ENCODE data around the gene NXT1. TPM values are rescaled to one million over a fixed set of nuclear protein-coding genes. Genes with fewer than 3 reads are reported as not detected.
A peak's percentile ranks its signal among the peaks of the same experiment; 100 is the strongest.

Gene NXT1
- total RNA-seq, 4 donors from 2014 or later = 19.4 to 50.5 (median 26.2) TPM

DNA sequence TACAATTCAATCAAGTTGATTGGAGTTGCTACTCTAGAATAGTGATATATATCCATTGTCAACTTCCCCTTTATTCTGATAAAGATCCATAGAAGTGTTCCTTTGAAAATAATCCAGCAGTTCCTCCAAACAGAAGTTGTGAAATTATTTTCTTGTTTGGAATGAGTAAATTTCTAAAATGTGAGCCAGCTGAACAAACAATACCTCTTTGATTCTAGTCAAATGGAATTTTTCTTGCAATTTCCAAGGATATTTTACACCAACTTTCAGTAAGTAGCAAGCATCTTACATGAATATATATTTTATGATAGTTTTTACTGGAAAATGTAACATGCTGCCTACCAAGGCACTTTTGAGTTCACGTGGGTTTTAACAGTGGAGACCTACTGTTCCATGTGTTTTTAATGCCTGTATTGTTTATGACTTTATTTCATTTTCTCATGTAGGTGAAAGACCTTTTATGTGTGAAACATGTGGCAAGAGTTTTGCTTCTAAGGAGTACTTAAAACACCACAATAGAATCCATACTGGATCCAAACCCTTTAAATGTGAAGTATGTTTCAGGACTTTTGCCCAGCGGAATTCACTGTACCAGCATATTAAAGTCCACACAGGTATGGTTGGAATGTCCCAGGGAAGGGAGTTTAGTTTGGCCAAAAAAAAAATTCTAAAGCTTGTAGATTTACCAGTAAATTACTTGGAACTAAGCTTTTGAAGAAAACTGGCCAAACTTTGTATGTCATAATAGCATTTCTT lies 17.9 kb downstream of the NXT1 start:
- TF ChIP-seq POLR2A (IDR thresholded peaks at IDR 0.05) (no peak), EP300 (IDR thresholded peaks at IDR 0.05) (no peak)
- TF ChIP-seq, protein P1, sequence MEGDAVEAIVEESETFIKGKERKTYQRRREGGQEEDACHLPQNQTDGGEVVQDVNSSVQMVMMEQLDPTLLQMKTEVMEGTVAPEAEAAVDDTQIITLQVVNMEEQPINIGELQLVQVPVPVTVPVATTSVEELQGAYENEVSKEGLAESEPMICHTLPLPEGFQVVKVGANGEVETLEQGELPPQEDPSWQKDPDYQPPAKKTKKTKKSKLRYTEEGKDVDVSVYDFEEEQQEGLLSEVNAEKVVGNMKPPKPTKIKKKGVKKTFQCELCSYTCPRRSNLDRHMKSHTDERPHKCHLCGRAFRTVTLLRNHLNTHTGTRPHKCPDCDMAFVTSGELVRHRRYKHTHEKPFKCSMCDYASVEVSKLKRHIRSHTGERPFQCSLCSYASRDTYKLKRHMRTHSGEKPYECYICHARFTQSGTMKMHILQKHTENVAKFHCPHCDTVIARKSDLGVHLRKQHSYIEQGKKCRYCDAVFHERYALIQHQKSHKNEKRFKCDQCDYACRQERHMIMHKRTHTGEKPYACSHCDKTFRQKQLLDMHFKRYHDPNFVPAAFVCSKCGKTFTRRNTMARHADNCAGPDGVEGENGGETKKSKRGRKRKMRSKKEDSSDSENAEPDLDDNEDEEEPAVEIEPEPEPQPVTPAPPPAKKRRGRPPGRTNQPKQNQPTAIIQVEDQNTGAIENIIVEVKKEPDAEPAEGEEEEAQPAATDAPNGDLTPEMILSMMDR (IDR thresholded peaks at IDR 0.05) = no peak
- 53 to 63% methylated on average over 2 of the region's 2 CpGs for WGBS, 2 donors
- Histone ChIP-seq H3K36me3 (peaks cover 0 to 74% (median 0%) of the 10 kb centered on the region in 3 donors), H3K27me3 (no peaks in the 10 kb centered on the region), H3K4me1 (peaks cover 0 to 44% (median 24%) of the 10 kb centered on the region in 4 donors), H3K27ac (peak overlapping the region in 2 of 4 donors; percentile 4 to 28), H3K9me3 (no peaks in the 10 kb centered on the region), H3K4me3 (no peak overlapping the region)
- DNase-seq (ENCODE audit: low spot score in 2 of 2) = no peak

DNA sequence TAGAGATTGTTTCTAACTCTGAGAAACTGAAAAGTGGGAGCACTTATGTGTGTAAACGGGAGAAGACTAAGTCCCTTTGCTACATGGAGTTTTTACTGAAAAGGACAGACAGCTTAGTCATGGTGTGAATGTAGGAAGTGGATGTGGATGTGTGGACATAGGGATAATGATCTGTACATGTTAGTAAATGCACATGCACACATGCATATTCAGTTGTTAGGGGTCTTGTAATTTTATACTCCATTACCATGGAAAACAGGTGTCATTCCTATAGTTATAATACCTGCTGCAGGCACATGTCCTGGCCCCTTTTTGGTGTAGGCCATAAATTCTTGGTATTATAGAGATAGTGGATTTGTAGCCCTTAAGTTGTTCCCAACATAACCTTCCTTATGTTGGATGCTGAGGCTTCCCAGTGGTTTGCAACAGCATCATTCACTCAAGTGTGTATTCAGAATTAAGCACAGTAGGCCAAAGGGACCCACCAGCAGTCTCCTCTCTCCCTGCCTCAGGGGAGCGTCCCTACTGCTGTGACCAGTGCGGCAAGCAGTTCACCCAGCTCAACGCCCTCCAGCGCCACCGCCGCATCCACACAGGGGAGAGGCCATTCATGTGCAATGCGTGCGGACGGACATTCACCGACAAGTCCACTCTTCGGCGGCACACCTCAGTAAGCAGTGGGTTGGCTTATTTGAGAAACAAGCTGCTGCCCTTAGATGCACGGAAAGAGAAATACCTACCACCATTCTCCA lies 18.7 kb downstream of the NXT1 start:
- Histone ChIP-seq H3K27ac (no peak overlapping the region), H3K36me3 (peaks cover 0 to 78% (median 0%) of the 10 kb centered on the region in 3 donors), H3K9me3 (no peaks in the 10 kb centered on the region), H3K4me1 (peaks cover 0 to 40% (median 24%) of the 10 kb centered on the region in 4 donors), H3K27me3 (no peaks in the 10 kb centered on the region), H3K4me3 (no peak overlapping the region)
- 79 to 90% methylated on average over 8 to 13 of the region's 14 CpGs for WGBS, 2 donors
- TF ChIP-seq EP300 (IDR thresholded peaks at IDR 0.05) (no peak), POLR2A (IDR thresholded peaks at IDR 0.05) (no peak)
- TF ChIP-seq, protein P1 (IDR thresholded peaks at IDR 0.05) = no peak
- no peak for DNase-seq (ENCODE audit: low spot score in 2 of 2)

DNA sequence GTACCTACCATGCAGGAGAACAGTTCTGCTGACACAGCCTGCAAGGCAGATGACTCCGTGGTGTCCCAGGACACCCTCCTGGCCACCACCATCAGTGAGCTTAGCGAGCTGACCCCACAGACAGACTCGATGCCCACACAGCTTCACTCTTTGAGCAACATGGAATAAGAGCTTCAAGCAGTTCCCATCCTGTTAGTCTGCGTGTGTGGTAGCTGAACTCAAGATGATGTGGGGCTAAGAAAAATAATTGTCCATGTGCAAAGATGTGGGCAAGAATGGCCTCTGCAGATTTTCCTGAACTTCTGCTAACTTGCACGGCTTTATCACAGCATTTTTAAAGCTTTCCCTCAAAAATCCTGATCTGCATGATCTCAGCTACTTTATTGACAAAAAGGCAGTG lies 19.7 kb downstream of the NXT1 start:
- H3K27ac ChIP-seq = no peak overlapping the region
- no peaks in the 10 kb centered on the region for H3K9me3 ChIP-seq
- DNase-seq (ENCODE audit: low spot score in 2 of 2) = no peak
- H3K4me3 ChIP-seq = no peak overlapping the region
- H3K27me3 ChIP-seq = no peaks in the 10 kb centered on the region
- TF ChIP-seq, protein P1 (IDR thresholded peaks at IDR 0.05) = no peak
- TF ChIP-seq POLR2A (IDR thresholded peaks at IDR 0.05) = no peak
- TF ChIP-seq EP300 (IDR thresholded peaks at IDR 0.05) = no peak
- H3K36me3 ChIP-seq = peaks cover 0 to 74% (median 0%) of the 10 kb centered on the region in 3 donors
- peaks cover 0 to 35% (median 23%) of the 10 kb centered on the region in 4 donors for H3K4me1 ChIP-seq
- WGBS, 2 donors = 92 to 93% methylated on average over 5 of the region's 5 CpGs

DNA sequence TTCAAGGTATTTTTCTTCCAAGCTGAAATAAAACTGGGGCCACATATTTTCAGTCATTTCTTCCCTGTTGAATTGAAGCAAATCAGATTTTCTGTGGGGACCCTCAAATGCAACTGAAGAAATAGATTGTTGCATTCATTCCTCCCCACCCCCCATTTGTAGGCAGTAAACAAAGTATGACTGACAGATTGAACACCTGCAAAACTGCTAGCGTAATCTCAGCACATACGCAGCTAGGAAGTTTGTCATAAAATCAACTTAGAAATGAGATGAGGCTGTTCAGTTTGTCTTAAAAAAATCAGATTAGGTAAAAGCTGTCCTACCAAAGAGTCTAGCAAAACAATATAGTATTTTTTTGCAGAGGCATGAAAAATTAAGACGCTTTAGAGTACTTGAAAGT lies 20.3 kb downstream of the NXT1 start:
- 66 to 81% methylated on average over 3 of the region's 3 CpGs for WGBS, 2 donors
- Histone ChIP-seq H3K4me3 (no peak overlapping the region), H3K27me3 (no peaks in the 10 kb centered on the region), H3K4me1 (peaks cover 0 to 29% (median 17%) of the 10 kb centered on the region in 4 donors), H3K36me3 (peaks cover 0 to 74% (median 0%) of the 10 kb centered on the region in 3 donors), H3K9me3 (no peaks in the 10 kb centered on the region), H3K27ac (no peak overlapping the region)
- DNase-seq (ENCODE audit: low spot score in 2 of 2) = no peak
- TF ChIP-seq EP300 (IDR thresholded peaks at IDR 0.05) (no peak), POLR2A (IDR thresholded peaks at IDR 0.05) (no peak)
- TF ChIP-seq, protein P1 (IDR thresholded peaks at IDR 0.05) = no peak

DNA sequence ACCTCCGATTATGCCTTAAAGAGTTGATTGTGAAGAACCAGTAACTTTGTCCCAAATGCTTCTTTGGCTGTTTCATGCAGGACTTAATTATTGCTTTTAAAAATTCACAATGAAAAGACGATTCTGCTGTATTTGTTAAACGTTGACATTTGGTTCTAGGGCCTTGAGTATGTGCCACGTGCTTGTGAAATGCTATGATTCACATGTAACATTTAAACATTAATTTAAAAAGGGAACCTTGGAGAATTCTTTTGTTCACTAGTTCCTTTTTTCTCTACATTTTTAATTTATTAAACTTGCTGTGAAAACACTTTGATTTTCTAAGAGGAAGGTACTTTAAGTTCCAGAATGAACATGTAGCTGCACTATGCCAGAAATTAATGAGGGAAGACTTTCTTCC lies 20.9 kb downstream of the NXT1 start:
- Histone ChIP-seq H3K4me1 (peaks cover 0 to 23% (median 13%) of the 10 kb centered on the region in 4 donors), H3K36me3 (peaks cover 0 to 75% (median 0%) of the 10 kb centered on the region in 3 donors), H3K4me3 (no peak overlapping the region), H3K27me3 (no peaks in the 10 kb centered on the region), H3K27ac (no peak overlapping the region), H3K9me3 (no peaks in the 10 kb centered on the region)
- no peak for DNase-seq (ENCODE audit: low spot score in 2 of 2)
- WGBS, 2 donors = 65 to 69% methylated on average over 4 of the region's 4 CpGs
- TF ChIP-seq, protein P1 (IDR thresholded peaks at IDR 0.05) = no peak
- TF ChIP-seq POLR2A (IDR thresholded peaks at IDR 0.05) (no peak), EP300 (IDR thresholded peaks at IDR 0.05) (no peak)
